ENCODE data around the gene CDC42BPB.

Gene CDC42BPB

GRCh38 chr14:103093856-103094405 is 36.6 kb upstream of the CDC42BPB start:
- TF ChIP-seq POLR2AphosphoS5 (IDR thresholded peaks at IDR 0.05; ENCODE audit: low read depth, low read length) (no peak), POLR2A (IDR thresholded peaks at IDR 0.05; ENCODE audit: low read depth, low read length) (no peak), PAX5 (IDR thresholded peaks at IDR 0.05; ENCODE audit: insufficient read depth, low read length, severe bottlenecking) (no peak), SPI1 (IDR thresholded peaks at IDR 0.05; ENCODE audit: low read depth, low read length) (no peak), TAF1 (IDR thresholded peaks at IDR 0.05; ENCODE audit: low read depth, low read length) (no peak), POU2F2 (IDR thresholded peaks at IDR 0.05; ENCODE audit: low read depth, low read length) (no peak)
- DNase-seq (ENCODE audit: insufficient read length, low spot score) (no peak), FAIRE-seq (no peak)

GRCh38 chr14:103091883-103092222 is 34.5 kb upstream of the CDC42BPB start:
- no peak for FAIRE-seq
- no peak for DNase-seq (ENCODE audit: insufficient read length, low spot score)
- TF ChIP-seq POU2F2 (IDR thresholded peaks at IDR 0.05; ENCODE audit: low read depth, low read length) (no peak), POLR2A (IDR thresholded peaks at IDR 0.05; ENCODE audit: low read depth, low read length) (no peak), PAX5 (IDR thresholded peaks at IDR 0.05; ENCODE audit: insufficient read depth, low read length, severe bottlenecking) (no peak), TAF1 (IDR thresholded peaks at IDR 0.05; ENCODE audit: low read depth, low read length) (no peak), POLR2AphosphoS5 (IDR thresholded peaks at IDR 0.05; ENCODE audit: low read depth, low read length) (no peak), SPI1 (IDR thresholded peaks at IDR 0.05; ENCODE audit: low read depth, low read length) (no peak)

GRCh38 chr14:103091041-103091882 is 33.9 kb upstream of the CDC42BPB start:
- FAIRE-seq, result peak; percentile 81
- TF ChIP-seq POU2F2 (IDR thresholded peaks at IDR 0.05; ENCODE audit: low read depth, low read length) (no peak), TAF1 (IDR thresholded peaks at IDR 0.05; ENCODE audit: low read depth, low read length) (no peak), POLR2A (IDR thresholded peaks at IDR 0.05; ENCODE audit: low read depth, low read length) (no peak), PAX5 (IDR thresholded peaks at IDR 0.05; ENCODE audit: insufficient read depth, low read length, severe bottlenecking) (no peak), POLR2AphosphoS5 (IDR thresholded peaks at IDR 0.05; ENCODE audit: low read depth, low read length) (no peak), SPI1 (IDR thresholded peaks at IDR 0.05; ENCODE audit: low read depth, low read length) (no peak)
- peak; percentile 98 for DNase-seq (ENCODE audit: insufficient read length, low spot score)

GRCh38 chr14:103090481-103091020 is 33.2 kb upstream of the CDC42BPB start:
- FAIRE-seq (no peak), DNase-seq (ENCODE audit: insufficient read length, low spot score) (no peak)
- no peak for TF ChIP-seq SPI1 (IDR thresholded peaks at IDR 0.05; ENCODE audit: low read depth, low read length)
- no peak for TF ChIP-seq TAF1 (IDR thresholded peaks at IDR 0.05; ENCODE audit: low read depth, low read length)
- no peak for TF ChIP-seq POLR2AphosphoS5 (IDR thresholded peaks at IDR 0.05; ENCODE audit: low read depth, low read length)
- no peak for TF ChIP-seq POLR2A (IDR thresholded peaks at IDR 0.05; ENCODE audit: low read depth, low read length)
- TF ChIP-seq PAX5 (IDR thresholded peaks at IDR 0.05; ENCODE audit: insufficient read depth, low read length, severe bottlenecking), result no peak
- no peak for TF ChIP-seq POU2F2 (IDR thresholded peaks at IDR 0.05; ENCODE audit: low read depth, low read length)

GRCh38 chr14:103089386-103090335 is 32.3 kb upstream of the CDC42BPB start:
- TF ChIP-seq POLR2A (IDR thresholded peaks at IDR 0.05; ENCODE audit: low read depth, low read length) (no peak), SPI1 (IDR thresholded peaks at IDR 0.05; ENCODE audit: low read depth, low read length) (no peak), PAX5 (IDR thresholded peaks at IDR 0.05; ENCODE audit: insufficient read depth, low read length, severe bottlenecking) (no peak), POLR2AphosphoS5 (IDR thresholded peaks at IDR 0.05; ENCODE audit: low read depth, low read length) (no peak), TAF1 (IDR thresholded peaks at IDR 0.05; ENCODE audit: low read depth, low read length) (no peak), POU2F2 (IDR thresholded peaks at IDR 0.05; ENCODE audit: low read depth, low read length) (no peak)
- DNase-seq (ENCODE audit: insufficient read length, low spot score), result no peak
- FAIRE-seq, result no peak

GRCh38 chr14:103088921-103089320 is 31.6 kb upstream of the CDC42BPB start:
- no peak for FAIRE-seq
- TF ChIP-seq POLR2A (IDR thresholded peaks at IDR 0.05; ENCODE audit: low read depth, low read length) (no peak), POU2F2 (IDR thresholded peaks at IDR 0.05; ENCODE audit: low read depth, low read length) (no peak), SPI1 (IDR thresholded peaks at IDR 0.05; ENCODE audit: low read depth, low read length) (no peak), PAX5 (IDR thresholded peaks at IDR 0.05; ENCODE audit: insufficient read depth, low read length, severe bottlenecking) (no peak), POLR2AphosphoS5 (IDR thresholded peaks at IDR 0.05; ENCODE audit: low read depth, low read length) (no peak), TAF1 (IDR thresholded peaks at IDR 0.05; ENCODE audit: low read depth, low read length) (no peak)

GRCh38 chr14:103087343-103087835 is 30.0 kb upstream of the CDC42BPB start:
- TF ChIP-seq TAF1 (IDR thresholded peaks at IDR 0.05; ENCODE audit: low read depth, low read length) (no peak), SPI1 (IDR thresholded peaks at IDR 0.05; ENCODE audit: low read depth, low read length) (no peak), POU2F2 (IDR thresholded peaks at IDR 0.05; ENCODE audit: low read depth, low read length) (no peak), PAX5 (IDR thresholded peaks at IDR 0.05; ENCODE audit: insufficient read depth, low read length, severe bottlenecking) (no peak), POLR2AphosphoS5 (IDR thresholded peaks at IDR 0.05; ENCODE audit: low read depth, low read length) (no peak), POLR2A (IDR thresholded peaks at IDR 0.05; ENCODE audit: low read depth, low read length) (no peak)
- DNase-seq (ENCODE audit: insufficient read length, low spot score) (no peak), FAIRE-seq (no peak)

More at GRCh38 chr14:103088921-103089320, 31.6 kb upstream of the CDC42BPB start:
- no peak for DNase-seq (ENCODE audit: insufficient read length, low spot score)

- FAIRE-seq (no peak), DNase-seq (ENCODE audit: insufficient read length, low spot score) (no peak)
- TF ChIP-seq POU2F2 (IDR thresholded peaks at IDR 0.05; ENCODE audit: low read depth, low read length), result no peak
- no peak for TF ChIP-seq SPI1 (IDR thresholded peaks at IDR 0.05; ENCODE audit: low read depth, low read length)
- TF ChIP-seq TAF1 (IDR thresholded peaks at IDR 0.05; ENCODE audit: low read depth, low read length), result no peak
- TF ChIP-seq POLR2A (IDR thresholded peaks at IDR 0.05; ENCODE audit: low read depth, low read length), result no peak
- TF ChIP-seq POLR2AphosphoS5 (IDR thresholded peaks at IDR 0.05; ENCODE audit: low read depth, low read length), result no peak
- no peak for TF ChIP-seq PAX5 (IDR thresholded peaks at IDR 0.05; ENCODE audit: insufficient read depth, low read length, severe bottlenecking)
These were observed 29.5 kb upstream of the CDC42BPB start for GRCh38 chr14:103086771-103087342.
